B cell (primary cell): ENCODE results near the gene AFF3. TPM values are rescaled to one million over a fixed set of nuclear protein-coding genes. Genes with fewer than 3 reads are reported as not detected.

Experiments used
- ATAC-seq: fragments of 200-7000 bp; cut with Tn5 transposase; one replicate; pipeline ENCODE4 v1.10.0; 2021; ENCODE audit warnings: low read depth, mild to moderate bottlenecking, moderate number of reproducible peaks, moderate library complexity
- CTCF ChIA-PET: fragments of 350-600 bp; sonication (Branson Sonifier 250); formaldehyde crosslinking; loops from one replicate; lab custom pipeline; 2021; ENCODE audit warnings: antibody characterized with exemption, inconsistent platforms; lab: Charles Lee
- POLR2A ChIA-PET: fragments of 350-600 bp; sonication (Branson Sonifier 250); formaldehyde crosslinking; loops from one replicate; lab custom pipeline; 2021; ENCODE audit warnings: antibody characterized with exemption; lab: Charles Lee
- DNase-seq: peaks from one replicate; pipeline ENCODE4 v3.0.0; 2013
- H2AFZ ChIP-seq: 2 replicates; pipeline ENCODE4 v1.6.1; 2012; ENCODE audit warnings: mild to moderate bottlenecking, low read depth, low read length; ENCODE audit not compliant: insufficient read depth, poor library complexity, severe bottlenecking
- H3K27ac ChIP-seq, 2 donors: 1 replicate in 1 of 2; 2 replicates in 1 of 2; pipeline ENCODE4 v1.5.1; 2012 to 2013; ENCODE audit warnings: low read length in 2 of 2, mild to moderate bottlenecking in 2 of 2, moderate library complexity in 1 of 2
- H3K27me3 ChIP-seq, 4 experiments: fragments of 200-600 bp in 1 of 4; sonication (generic) in 1 of 4; replicated peaks in 1 of 4; 1 replicate in 2 of 4; 2 replicates in 2 of 4; pipeline versions ENCODE4 v1.6.1 to v1.7.0; 2013 to 2016; ENCODE audit warnings: low read length in 3 of 4, mild to moderate bottlenecking in 2 of 4, mixed read lengths in 1 of 4, moderate library complexity in 1 of 4; ENCODE audit not compliant: insufficient read depth in 4 of 4, control insufficient read depth in 3 of 4; ENCODE audit errors: control extremely low read depth in 1 of 4
- H3K36me3 ChIP-seq, 2 experiments: replicated peaks in 1 of 2; 1 replicate in 1 of 2; 2 replicates in 1 of 2; pipeline versions ENCODE4 v1.6.1 to v1.7.1; 2013; ENCODE audit warnings: low read length in 1 of 2; ENCODE audit not compliant: insufficient read depth in 2 of 2, control insufficient read depth in 1 of 2; ENCODE audit errors: control extremely low read depth in 1 of 2, extremely low read depth in 1 of 2
- H3K4me1 ChIP-seq, 2 donors: fragments of 200-600 bp in 1 of 2; sonication (generic) in 1 of 2; 1 replicate in 1 of 2; 2 replicates in 1 of 2; pipeline versions ENCODE4 v1.5.1 to v1.6.1; 2013 to 2017; ENCODE audit warnings: low read length in 2 of 2; ENCODE audit not compliant: control insufficient read depth in 2 of 2, insufficient read depth in 2 of 2
- H3K4me2 ChIP-seq: replicated peaks from 2 replicates; pipeline ENCODE3; 2012; ENCODE audit warnings: mild to moderate bottlenecking, low read depth, low read length; ENCODE audit not compliant: poor library complexity, severe bottlenecking
- H3K4me3 ChIP-seq, 5 experiments: fragments of 200-600 bp in 1 of 5; sonication (generic) in 1 of 5; 1 replicate in 3 of 5; 2 replicates in 2 of 5; pipeline versions ENCODE4 v1.5.1 to v1.7.0; 2011 to 2016; ENCODE audit warnings: low read length in 4 of 5, mild to moderate bottlenecking in 4 of 5, low read depth in 2 of 5, control low read depth in 1 of 5, moderate library complexity in 1 of 5; ENCODE audit not compliant: insufficient read depth in 1 of 5; ENCODE audit errors: control extremely low read depth in 1 of 5, extremely low read depth in 1 of 5
- H3K79me2 ChIP-seq: fragments of 200-600 bp; sonication (generic); one replicate; pipeline ENCODE4 v1.6.0; 2016; ENCODE audit warnings: low read length; ENCODE audit not compliant: control insufficient read depth, insufficient read depth
- H3K9ac ChIP-seq: fragments of 200-600 bp; sonication (generic); 2 replicates; pipeline ENCODE4 v1.6.1; 2017; ENCODE audit warnings: mild to moderate bottlenecking, low read length, moderate library complexity
- H3K9me3 ChIP-seq, 3 donors: one replicate each; pipeline versions ENCODE4 v1.6.1 to v1.7.1; 2013; ENCODE audit warnings: low read length in 2 of 3; ENCODE audit not compliant: control insufficient read depth in 2 of 3, insufficient read depth in 1 of 3; ENCODE audit errors: control extremely low read depth in 1 of 3
- H4K20me1 ChIP-seq: 2 replicates; pipeline ENCODE4 v1.6.0; 2012; ENCODE audit warnings: mild to moderate bottlenecking, low read length; ENCODE audit not compliant: insufficient read depth, control insufficient read depth, poor library complexity, severe bottlenecking
- H3K27ac Mint-ChIP-seq: one replicate; pipeline ENCODE4 v1.8.0; 2021; ENCODE audit warnings: mixed read lengths
- H3K27me3 Mint-ChIP-seq: one replicate; pipeline ENCODE4 v1.8.0; 2021; ENCODE audit warnings: mixed read lengths
- H3K4me1 Mint-ChIP-seq: one replicate; pipeline ENCODE4 v1.8.0; 2021; ENCODE audit warnings: mixed read lengths
- H3K4me3 Mint-ChIP-seq: one replicate; pipeline ENCODE4 v1.8.0; 2021; ENCODE audit warnings: mixed read lengths
- H3K9me3 Mint-ChIP-seq: one replicate; pipeline ENCODE4 v1.8.0; 2022; ENCODE audit warnings: mixed read lengths; ENCODE audit not compliant: insufficient read depth
- CTCF ChIP-seq: fragments of 200-600 bp; IDR thresholded peaks from one replicate; pipeline ENCODE4 v1.8.0; 2022; ENCODE audit warnings: antibody characterized with exemption, mild to moderate bottlenecking
- EZH2 ChIP-seq: IDR thresholded peaks from 2 replicates; pipeline ENCODE4 v1.6.1; 2012; ENCODE audit warnings: borderline replicate concordance, low read depth, mild to moderate bottlenecking, moderate library complexity, low read length; ENCODE audit not compliant: insufficient read depth, poor library complexity, severe bottlenecking
- WGBS: methylation state at CpG from one replicate; pipeline ENCODE4 v1.1.5; 2013; ENCODE audit warnings: missing lambda C conversion rate; ENCODE audit not compliant: insufficient coverage; 5-methylcytosine and 5-hydroxymethylcytosine counted together
- intact Hi-C: fragments of 100-400 bp; cut with micrococcal nuclease; formaldehyde crosslinking; loops from one replicate; pipeline ENCODE4 v1.10.0; 2022
- polyA plus RNA-seq: library from polyadenylated mRNA; depleted of rRNA; stranded (reverse); fragments of >200 nt; gene quantifications from 2 replicates; pipeline ENCODE4 v1.2.3, GENCODE V29; 2012
- total RNA-seq, 2 donors: library from RNA; stranded (reverse); fragments of 120-200 nt in 1 of 2; gene quantifications; 1 replicate in 1 of 2; 2 replicates in 1 of 2; pipeline versions ENCODE4 v1.2.3 to v1.2.4, GENCODE V29; 2013 to 2022

The AFF3 gene
- total and polyA plus RNA-seq, 2 donors (not counting 1 experiment from before 2014, with no cell fraction given), result 117 to 830 TPM

- no peak overlapping the region for H3K4me3 ChIP-seq
- H3K27ac Mint-ChIP-seq, result peak overlapping the region; percentile 2
- ChIA-PET POLR2A (interaction anchor here (0.6 kb wide), 1 partner anchor 307 kb away, joined by 4 read pairs; no protein-coding TSS in a partner anchor), CTCF (no interaction called here)
- H3K4me1 ChIP-seq, result peaks cover 41 to 43% of the 10 kb centered on the region in 2 donors
- DNase-seq, result no peak
- H3K9me3 ChIP-seq, result no peaks in the 10 kb centered on the region
- TF ChIP-seq EZH2, result no peak
- no peak for TF ChIP-seq CTCF
- peaks cover 71% of the 10 kb centered on the region for H3K4me1 Mint-ChIP-seq
- H3K79me2 ChIP-seq, result peaks cover 40% of the 10 kb centered on the region
- H2AFZ ChIP-seq, result no peak overlapping the region
- 96% methylated on average over 3 of the region's 4 CpGs for WGBS
- intact Hi-C loops, result no loop called here
- peaks cover 3 to 36% of the 10 kb centered on the region in 2 experiments for H3K36me3 ChIP-seq
- no peak for ATAC-seq
- H3K4me3 Mint-ChIP-seq, result no peak overlapping the region
- H4K20me1 ChIP-seq, result peaks cover 90% of the 10 kb centered on the region
- no peaks in the 10 kb centered on the region for H3K27me3 Mint-ChIP-seq
- H3K4me2 ChIP-seq, result peak overlapping the region; percentile 28
- no peaks in the 10 kb centered on the region for H3K9me3 Mint-ChIP-seq
- no peak overlapping the region for H3K9ac ChIP-seq
- no peak overlapping the region for H3K27ac ChIP-seq
- no peaks in the 10 kb centered on the region for H3K27me3 ChIP-seq
These were observed 274.1 kb downstream of the AFF3 start for GRCh38 chr2:99868260-99868659.

GRCh38 chr2:99867770-99868169, 274.6 kb downstream of the AFF3 start:
- 87% methylated on average over 3 of the region's 11 CpGs for WGBS
- Mint-ChIP-seq H3K4me3 (no peak overlapping the region), H3K4me1 (peaks cover 76% of the 10 kb centered on the region), H3K9me3 (no peaks in the 10 kb centered on the region), H3K27me3 (no peaks in the 10 kb centered on the region), H3K27ac (peak overlapping the region; percentile 20)
- Histone ChIP-seq H3K4me3 (no peak overlapping the region), H4K20me1 (peaks cover 90% of the 10 kb centered on the region), H3K9ac (no peak overlapping the region), H3K4me2 (no peak overlapping the region), H2AFZ (no peak overlapping the region), H3K36me3 (peaks cover 3 to 31% of the 10 kb centered on the region in 2 experiments), H3K4me1 (peaks cover 45 to 46% of the 10 kb centered on the region in 2 donors), H3K9me3 (no peaks in the 10 kb centered on the region), H3K79me2 (peaks cover 37% of the 10 kb centered on the region), H3K27me3 (no peaks in the 10 kb centered on the region), H3K27ac (no peak overlapping the region)
- intact Hi-C loops, result no loop called here
- DNase-seq, result no peak
- no peak for TF ChIP-seq CTCF
- TF ChIP-seq EZH2, result no peak
- ATAC-seq, result no peak
- POLR2A ChIA-PET, result interaction anchor here (0.6 kb wide), 1 partner anchor 307 kb away, joined by 4 read pairs; no protein-coding TSS in a partner anchor
- CTCF ChIA-PET, result no interaction called here
